LHCN-M2 (cell line): Measurements from ENCODE around the gene CEL. TPM values are rescaled to one million over a fixed set of nuclear protein-coding genes. Genes with fewer than 3 reads are reported as not detected.

ENCODE experiments used
- DNase-seq: peaks from one replicate; pipeline ENCODE4 v3.0.0-alpha.2; 2012; ENCODE audit warnings: low read depth
- total RNA-seq: library from RNA; depleted of rRNA; stranded (reverse); fragments of >200 nt; gene quantifications from 2 replicates; pipeline ENCODE4 v1.2.3, GENCODE V29; 2014; rRNA removed

The CEL gene
- total RNA-seq, 1 experiment from 2014 or later: 0.57 TPM

- DNase-seq: no peak
Measured at GRCh38 chr9:133116346-133117231, 54.8 kb downstream of the CEL start.

GRCh38 chr9:133117271-133118178 lies 55.7 kb downstream of the CEL start:
- no peak for DNase-seq

GRCh38 chr9:133118179-133118520 lies 56.4 kb downstream of the CEL start:
- DNase-seq: no peak

- DNase-seq: no peak
Measured at GRCh38 chr9:133118568-133118967, 56.8 kb downstream of the CEL start.

- DNase-seq: no peak
Measured at GRCh38 chr9:133119103-133119845, 57.5 kb downstream of the CEL start.

- no peak for DNase-seq
Measured at GRCh38 chr9:133119846-133120500, 58.2 kb downstream of the CEL start.

- DNase-seq: no peak
Measured at GRCh38 chr9:133120501-133121197, 58.9 kb downstream of the CEL start.

Other genes starting within 250 kb of the CEL start
- gene AK8, start 183.7 kb upstream of the CEL start, total RNA-seq: 0.13 TPM in 1 of 2 replicates, not detected in the other
- gene SPACA9, start 183.1 kb upstream of the CEL start, total RNA-seq: 3.5 and 4.1 TPM in 2 replicates
- 23.1 and 27.4 TPM in 2 replicates for gene TSC1, start 117.4 kb upstream of the CEL start, total RNA-seq
- gene GFI1B, start 83.3 kb upstream of the CEL start, total RNA-seq: 0.06 TPM in 1 of 2 replicates, not detected in the other
- 74.0 and 75.7 TPM in 2 replicates for gene GTF3C5, start 31.0 kb upstream of the CEL start, total RNA-seq
- 15.5 and 17.8 TPM in 2 replicates for gene RALGDS, start 59.3 kb downstream of the CEL start, total RNA-seq
- 0.34 and 1.3 TPM in 2 replicates for gene GBGT1, start 101.9 kb downstream of the CEL start, total RNA-seq
- not detected in 2 replicates for gene OBP2B, start 147.3 kb downstream of the CEL start, total RNA-seq
- gene ABO, start 213.2 kb downstream of the CEL start, total RNA-seq: not detected in 2 replicates